HUES48 (cell line): Measurements from ENCODE around the gene MRPL21.

Source experiments
- H3K27ac ChIP-seq: one replicate; pipeline ENCODE4 v1.7.0; 2013; ENCODE audit warnings: low read depth, low read length, inconsistent platforms
- H3K27me3 ChIP-seq: 2 replicates; pipeline ENCODE4 v1.6.1; 2013; ENCODE audit warnings: mild to moderate bottlenecking, low read length; ENCODE audit not compliant: control insufficient read depth, insufficient read depth
- H3K36me3 ChIP-seq: 2 replicates; pipeline ENCODE4 v1.6.1; 2013; ENCODE audit warnings: low read length; ENCODE audit not compliant: control insufficient read depth, insufficient read depth
- H3K4me1 ChIP-seq: 2 replicates; pipeline ENCODE4 v1.6.1; 2013; ENCODE audit warnings: mild to moderate bottlenecking, low read length; ENCODE audit not compliant: control insufficient read depth, insufficient read depth
- H3K4me3 ChIP-seq: 2 replicates; pipeline ENCODE4 v1.5.1; 2013; ENCODE audit warnings: mild to moderate bottlenecking, low read depth, low read length
- H3K9ac ChIP-seq: 2 replicates; pipeline ENCODE4 v1.6.1; 2013; ENCODE audit warnings: mild to moderate bottlenecking, low read depth, low read length, moderate library complexity
- H3K9me3 ChIP-seq: 2 replicates; pipeline ENCODE4 v1.6.1; 2013; ENCODE audit warnings: low read length; ENCODE audit not compliant: control insufficient read depth, insufficient read depth

MRPL21 gene

DNA sequence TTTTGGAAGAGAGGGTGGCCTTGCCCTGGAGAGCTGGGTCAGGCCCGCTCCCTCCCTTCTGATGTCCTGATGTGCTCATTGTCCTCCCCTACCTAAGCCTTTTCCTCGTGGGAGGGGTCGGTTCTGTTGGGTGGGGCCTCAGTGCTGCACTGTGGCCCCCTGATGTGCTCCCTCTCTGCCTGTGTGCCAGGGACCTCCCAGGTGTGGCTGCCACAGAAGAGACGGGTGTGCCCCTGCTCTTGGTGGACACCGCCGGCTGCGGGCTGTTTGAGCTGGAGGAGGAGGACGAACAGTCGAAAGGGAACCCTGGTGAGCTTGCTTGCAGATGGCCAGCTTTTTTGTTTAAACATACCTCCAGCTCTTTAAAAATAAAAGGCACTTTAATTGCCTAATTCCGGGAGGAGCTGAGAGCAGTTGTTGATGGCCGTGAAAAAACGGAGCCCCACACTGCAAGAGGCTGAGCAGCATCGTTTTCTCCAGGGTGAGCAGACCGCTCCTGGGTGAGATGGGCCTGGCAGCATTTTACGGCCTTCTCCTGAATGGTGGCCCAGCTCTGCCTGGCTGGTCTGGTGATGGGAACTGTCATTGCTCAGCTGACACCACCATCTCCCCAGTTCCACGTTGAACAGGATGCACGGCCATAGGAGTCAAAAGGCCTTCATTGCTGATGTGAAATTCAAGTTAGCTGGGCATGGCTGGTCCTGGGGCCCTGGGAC is 30.1 kb upstream of the MRPL21 start:
- Histone ChIP-seq H3K27ac (no peak overlapping the region), H3K27me3 (no peaks in the 10 kb centered on the region), H3K4me1 (no peaks in the 10 kb centered on the region), H3K9me3 (no peaks in the 10 kb centered on the region), H3K9ac (no peak overlapping the region), H3K36me3 (peaks cover 76% of the 10 kb centered on the region), H3K4me3 (no peak overlapping the region)

DNA sequence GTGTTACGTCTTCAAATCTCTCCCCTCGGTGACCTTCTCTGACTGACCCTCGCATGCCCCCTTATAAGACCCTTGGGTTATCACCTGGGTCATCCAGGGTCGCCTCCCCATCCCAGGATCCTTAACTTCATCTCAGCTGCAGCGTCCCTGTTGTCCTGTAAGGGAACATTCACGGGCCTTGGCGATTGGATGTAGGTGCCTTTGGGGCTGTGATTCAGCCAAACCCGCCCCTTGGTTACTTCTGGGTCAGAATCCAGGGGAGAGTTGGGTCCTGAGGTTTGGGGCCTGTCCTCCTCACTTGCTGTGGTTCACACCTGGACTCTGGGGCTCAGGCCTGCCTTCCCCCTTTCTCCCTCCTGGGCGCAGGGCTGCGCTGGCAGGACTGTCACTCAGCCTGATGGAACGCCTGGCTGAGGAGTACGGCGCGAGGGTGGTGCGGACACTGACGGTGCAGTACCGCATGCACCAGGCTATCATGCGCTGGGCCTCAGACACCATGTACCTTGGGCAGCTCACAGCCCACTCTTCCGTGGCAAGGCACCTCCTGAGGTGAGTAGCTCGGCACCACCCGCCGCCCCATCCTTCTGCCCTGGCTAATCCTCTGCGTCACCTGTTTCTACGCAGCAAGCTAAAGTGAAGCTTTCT is 29.4 kb upstream of the MRPL21 start:
- Histone ChIP-seq H3K9ac (no peak overlapping the region), H3K4me1 (no peaks in the 10 kb centered on the region), H3K9me3 (no peaks in the 10 kb centered on the region), H3K36me3 (peaks cover 78% of the 10 kb centered on the region), H3K27me3 (no peaks in the 10 kb centered on the region), H3K27ac (no peak overlapping the region), H3K4me3 (no peak overlapping the region)

DNA sequence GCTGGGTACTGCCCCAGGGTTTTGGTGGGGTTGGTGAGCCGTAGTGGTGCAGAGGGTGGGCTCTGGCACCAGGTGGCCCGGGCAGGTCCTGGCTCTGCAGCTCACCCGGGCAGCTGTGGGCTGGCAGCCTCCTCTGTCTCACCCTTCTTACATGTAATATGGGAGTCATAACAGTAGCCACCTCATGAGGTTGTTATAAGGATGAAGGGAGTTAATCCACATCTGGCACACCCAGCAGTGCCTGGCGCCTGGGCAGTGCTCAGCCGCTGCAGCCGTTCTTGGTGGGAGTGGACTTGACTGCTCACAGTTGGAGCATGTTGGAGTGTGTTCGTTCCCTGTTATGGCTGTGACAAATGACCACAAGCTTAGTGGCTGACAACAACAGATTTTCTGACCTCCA is 28.7 kb upstream of the MRPL21 start:
- Histone ChIP-seq H3K36me3 (peaks cover 75% of the 10 kb centered on the region), H3K9ac (no peak overlapping the region), H3K4me1 (no peaks in the 10 kb centered on the region), H3K27ac (no peak overlapping the region), H3K9me3 (no peaks in the 10 kb centered on the region), H3K27me3 (no peaks in the 10 kb centered on the region), H3K4me3 (no peak overlapping the region)

DNA sequence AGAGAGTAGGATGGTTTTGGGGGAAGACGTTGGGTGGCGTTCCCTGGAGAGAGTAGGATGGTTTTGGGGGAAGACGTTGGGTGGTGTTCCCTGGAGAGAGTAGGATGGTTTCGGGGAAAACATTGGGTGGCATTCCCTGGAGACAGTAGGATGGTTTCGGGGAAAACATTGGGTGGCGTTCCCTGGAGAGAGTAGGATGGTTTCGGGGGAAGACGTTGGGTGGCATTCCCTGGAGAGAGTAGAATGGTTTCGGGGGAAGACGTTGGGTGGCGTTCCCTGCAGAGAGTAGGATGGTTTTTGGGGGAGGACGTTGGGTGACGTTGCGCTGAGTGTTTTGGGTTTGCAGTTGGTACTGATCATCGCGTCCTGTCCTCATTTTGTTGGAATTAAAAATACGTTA is 28.3 kb upstream of the MRPL21 start:
- no peak overlapping the region for H3K9ac ChIP-seq
- no peaks in the 10 kb centered on the region for H3K9me3 ChIP-seq
- H3K27ac ChIP-seq = no peak overlapping the region
- peaks cover 75% of the 10 kb centered on the region for H3K36me3 ChIP-seq
- no peaks in the 10 kb centered on the region for H3K4me1 ChIP-seq
- no peaks in the 10 kb centered on the region for H3K27me3 ChIP-seq
- no peak overlapping the region for H3K4me3 ChIP-seq

DNA sequence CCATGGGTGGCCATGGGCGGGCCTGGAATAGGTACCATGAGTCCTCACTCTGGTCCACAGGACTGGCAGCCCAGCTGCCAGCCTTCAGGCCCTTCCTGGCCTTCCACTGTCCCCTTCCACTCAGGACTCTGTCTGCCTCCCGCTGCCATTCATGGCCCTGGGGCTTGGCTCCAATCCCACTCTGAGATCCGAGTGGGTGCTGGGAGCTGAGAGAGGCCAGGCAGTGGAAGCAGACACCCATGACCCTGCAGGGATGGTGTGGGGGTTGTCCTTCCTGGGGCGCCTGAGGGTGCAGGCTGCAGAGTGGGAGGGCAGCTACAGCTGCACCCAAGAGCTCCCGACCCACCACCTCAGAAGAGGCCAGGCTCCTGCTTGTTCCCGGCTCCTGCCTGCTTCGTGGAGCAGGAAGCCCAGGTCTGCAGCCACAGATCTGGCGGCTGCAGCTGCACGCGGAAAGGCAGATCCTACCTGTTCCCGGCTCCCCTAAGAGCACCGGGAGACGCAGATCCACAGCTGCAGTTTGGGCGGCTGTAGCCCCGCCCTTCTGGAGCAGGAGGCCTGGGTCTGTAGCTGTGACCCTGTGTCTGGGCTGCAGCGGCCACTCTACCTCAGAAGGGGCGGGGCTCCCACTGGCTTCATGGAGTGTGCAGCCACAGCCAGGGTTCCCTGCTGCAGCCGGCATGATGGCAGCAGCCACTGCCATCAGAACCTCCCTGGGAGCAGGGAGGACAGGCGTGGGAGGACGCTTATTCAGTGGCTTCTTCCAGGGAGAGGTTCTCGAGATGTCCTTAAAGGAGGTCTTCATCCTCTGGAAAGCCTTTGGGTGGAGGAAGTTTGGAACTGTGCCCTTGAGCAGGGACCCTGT is 27.6 kb upstream of the MRPL21 start:
- H3K36me3 ChIP-seq = peaks cover 74% of the 10 kb centered on the region
- H3K9ac ChIP-seq = no peak overlapping the region
- no peaks in the 10 kb centered on the region for H3K9me3 ChIP-seq
- no peak overlapping the region for H3K4me3 ChIP-seq
- no peaks in the 10 kb centered on the region for H3K4me1 ChIP-seq
- H3K27ac ChIP-seq = no peak overlapping the region
- H3K27me3 ChIP-seq = no peaks in the 10 kb centered on the region

DNA sequence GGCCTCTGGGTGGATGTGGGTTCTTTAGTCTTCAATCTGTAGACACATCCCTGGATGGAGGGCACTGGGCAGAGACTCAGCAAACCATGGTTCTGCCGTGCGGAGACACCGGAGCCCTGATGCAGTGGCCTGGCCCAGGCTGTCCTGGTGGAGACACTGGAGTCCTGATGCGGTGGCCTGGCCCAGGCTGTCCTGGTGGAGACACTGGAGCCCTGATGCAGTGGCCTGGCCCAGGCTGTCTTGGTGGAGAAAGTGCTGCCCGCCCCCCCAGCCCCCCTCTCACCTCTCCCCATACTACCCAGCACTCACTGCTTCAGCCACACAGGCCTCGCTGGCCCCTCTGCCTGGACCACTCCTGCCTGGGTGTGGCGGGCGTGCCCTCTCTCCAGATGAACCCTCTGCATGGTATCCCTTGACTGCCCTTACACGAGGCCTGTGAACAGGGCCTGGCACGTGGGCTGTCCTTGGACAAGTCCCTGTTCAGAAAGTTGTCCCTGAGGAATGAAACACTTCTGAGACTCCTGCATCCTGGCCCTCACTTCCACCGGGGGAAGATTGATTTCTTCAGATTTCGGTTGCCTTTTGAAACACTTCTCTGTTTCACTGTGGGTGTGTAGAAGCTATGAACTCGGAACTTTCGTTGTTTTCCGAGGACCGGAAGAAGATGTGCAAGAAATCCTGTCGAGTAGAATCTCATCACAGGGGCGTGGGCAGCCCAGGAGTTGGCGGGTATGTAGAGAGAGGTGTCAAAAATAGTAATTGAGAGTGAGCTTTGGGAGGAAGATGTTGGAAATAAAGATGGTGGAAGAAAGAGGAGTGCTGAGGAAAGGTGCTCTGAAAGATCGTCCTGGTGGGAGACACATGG is 26.3 kb upstream of the MRPL21 start:
- H3K27ac ChIP-seq = no peak overlapping the region
- no peaks in the 10 kb centered on the region for H3K27me3 ChIP-seq
- no peak overlapping the region for H3K9ac ChIP-seq
- H3K9me3 ChIP-seq = peaks cover 4% of the 10 kb centered on the region; the same call in 1 of the 2 replicates
- peaks cover 72% of the 10 kb centered on the region for H3K36me3 ChIP-seq
- H3K4me1 ChIP-seq = no peaks in the 10 kb centered on the region
- H3K4me3 ChIP-seq = no peak overlapping the region

DNA sequence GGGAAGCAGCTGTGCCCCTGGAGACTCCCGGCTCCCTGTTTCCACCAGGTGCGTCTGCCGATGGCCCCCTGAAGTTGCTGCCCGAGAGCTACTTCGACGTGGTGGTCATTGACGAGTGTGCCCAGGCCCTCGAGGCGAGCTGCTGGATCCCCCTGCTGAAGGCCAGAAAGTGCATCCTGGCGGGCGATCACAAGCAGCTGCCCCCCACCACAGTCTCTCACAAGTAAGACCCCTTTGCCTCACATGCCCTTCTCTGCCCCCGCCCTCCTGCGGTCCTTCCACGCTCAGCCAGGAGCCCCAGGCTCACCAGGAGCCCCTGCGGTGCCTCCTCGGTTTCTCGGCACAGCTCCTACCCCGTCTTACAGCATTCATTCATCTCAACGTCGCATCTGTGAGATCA is 25.5 kb upstream of the MRPL21 start:
- peaks cover 71% of the 10 kb centered on the region for H3K36me3 ChIP-seq
- H3K9me3 ChIP-seq = peaks cover 4% of the 10 kb centered on the region; the same call in 1 of the 2 replicates
- H3K9ac ChIP-seq = no peak overlapping the region
- H3K27ac ChIP-seq = no peak overlapping the region
- no peaks in the 10 kb centered on the region for H3K27me3 ChIP-seq
- no peak overlapping the region for H3K4me3 ChIP-seq
- no peaks in the 10 kb centered on the region for H3K4me1 ChIP-seq

DNA sequence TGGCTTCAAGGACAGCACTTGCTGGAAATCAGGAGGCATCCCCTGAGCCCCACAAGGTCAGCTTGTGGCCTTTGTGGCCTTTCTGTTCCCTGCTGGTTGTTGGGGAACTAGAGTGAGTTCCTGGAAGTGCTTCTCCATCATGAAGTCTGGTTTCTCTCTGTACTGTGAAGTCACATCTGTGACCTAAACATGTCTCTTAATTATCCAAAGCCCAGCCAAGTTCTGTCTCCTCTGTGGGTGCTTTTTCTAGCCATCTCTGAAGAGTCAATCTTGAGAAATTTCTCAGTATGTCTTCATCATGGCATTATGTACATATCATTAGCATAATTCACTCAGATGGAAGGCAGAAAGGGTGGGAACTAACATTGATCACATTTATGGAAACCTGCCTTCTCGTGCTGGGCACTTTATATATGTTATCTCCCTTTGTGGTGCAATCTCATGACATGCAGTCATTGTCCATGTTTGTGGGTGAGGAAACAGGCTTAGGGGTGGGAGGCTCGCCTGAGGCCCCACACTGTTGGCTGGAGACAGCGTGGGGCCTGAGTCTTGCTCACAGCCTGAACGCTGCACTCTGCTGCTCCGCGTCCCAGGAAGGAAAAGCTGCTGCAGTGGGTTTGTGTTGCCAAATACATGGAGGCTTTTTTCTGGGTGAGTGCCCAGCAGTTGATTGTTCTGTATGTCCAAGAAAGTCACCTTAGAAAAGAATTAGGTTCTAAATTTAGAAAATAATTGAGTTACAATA is 24.7 kb upstream of the MRPL21 start:
- Histone ChIP-seq H3K4me3 (no peak overlapping the region), H3K9ac (no peak overlapping the region), H3K27ac (no peak overlapping the region), H3K4me1 (no peaks in the 10 kb centered on the region), H3K27me3 (no peaks in the 10 kb centered on the region), H3K9me3 (peaks cover 4% of the 10 kb centered on the region; the same call in 1 of the 2 replicates), H3K36me3 (peaks cover 65% of the 10 kb centered on the region)

DNA sequence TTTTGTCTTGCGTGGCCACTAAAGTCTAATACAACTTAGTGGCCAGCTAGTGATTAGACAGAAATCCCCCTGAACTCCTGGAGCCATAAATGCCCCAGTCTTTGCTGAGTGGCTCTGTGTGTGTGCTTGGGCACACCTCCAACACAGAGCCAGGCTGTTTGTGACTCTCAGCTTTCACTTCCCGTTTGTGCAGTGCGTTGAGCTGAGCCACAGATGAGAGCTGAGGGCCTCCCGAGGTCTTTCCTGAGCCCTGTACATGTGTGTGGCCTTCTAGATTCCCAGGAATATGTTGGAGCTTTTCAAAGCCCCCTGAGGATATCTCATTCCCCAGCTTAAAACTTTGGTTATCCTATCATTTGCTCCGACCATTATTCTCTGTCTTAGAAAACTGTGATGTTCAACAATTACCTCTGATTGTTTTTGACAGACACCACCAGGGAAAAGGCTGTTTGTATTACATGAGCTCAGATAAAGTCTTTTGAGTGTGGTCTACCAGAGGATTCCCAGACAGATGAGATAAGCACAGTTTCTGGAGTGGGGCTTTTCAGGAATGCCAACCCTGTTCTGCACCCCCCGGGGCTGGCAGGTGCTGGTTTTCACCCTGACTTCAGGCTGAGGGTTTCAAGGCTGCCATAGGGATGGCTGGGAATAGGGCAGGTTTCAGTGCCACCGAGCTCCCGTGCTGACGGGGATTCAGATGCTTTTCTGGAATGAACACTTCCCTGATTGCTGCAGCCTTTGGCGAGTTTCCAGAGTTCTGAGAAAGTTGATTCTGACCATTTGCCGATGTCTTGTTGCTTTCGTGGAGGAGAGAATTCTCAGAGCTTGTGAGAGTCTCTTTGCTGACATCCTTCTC is 23.9 kb upstream of the MRPL21 start:
- Histone ChIP-seq H3K9me3 (peaks cover 4% of the 10 kb centered on the region; the same call in 1 of the 2 replicates), H3K9ac (no peak overlapping the region), H3K4me3 (no peak overlapping the region), H3K36me3 (peaks cover 67% of the 10 kb centered on the region), H3K27ac (no peak overlapping the region), H3K27me3 (no peaks in the 10 kb centered on the region), H3K4me1 (no peaks in the 10 kb centered on the region)
